ENCODE results near the gene LHFPL3.

GRCh38 chr7:104584620-104585019 is 256.2 kb downstream of the LHFPL3 start:
- no peak for TF ChIP-seq POLR2A (IDR thresholded peaks at IDR 0.05; ENCODE audit: low read depth, low read length)
- no peak for TF ChIP-seq CTCF (IDR thresholded peaks at IDR 0.05; ENCODE audit: extremely low read depth in 1 of 2, insufficient read depth in 1 of 2, low read depth in 1 of 2, low read length in 2 of 2)
- TF ChIP-seq POLR2AphosphoS5 (IDR thresholded peaks at IDR 0.05; ENCODE audit: insufficient read depth, low read depth, low read length): no peak
- TF ChIP-seq FOS (IDR thresholded peaks at IDR 0.05; ENCODE audit: borderline replicate concordance, insufficient read depth, low read length): no peak
- no peak for TF ChIP-seq EZH2 (IDR thresholded peaks at IDR 0.05; ENCODE audit: borderline replicate concordance, low read depth, low read length, severe bottlenecking)

Measured in endothelial cell of umbilical vein (primary cell).